ENCODE results near the gene CMTM6.

Gene CMTM6

GRCh38 chr3:32459450-32459849 lies 43.2 kb downstream of the CMTM6 start:
- peaks cover 6% of the 10 kb centered on the region; the same call in 1 of the 2 replicates for H3K36me3 ChIP-seq (ENCODE audit: insufficient read depth, low read length)
- peak overlapping the region; percentile 65 for H3K4me3 ChIP-seq (ENCODE audit: low read length, poor library complexity, severe bottlenecking)
- no peaks in the 10 kb centered on the region for H3K9me2 ChIP-seq (replicated peaks; ENCODE audit: low read depth, low read length)
- no peak overlapping the region for H2AFZ ChIP-seq (ENCODE audit: low read length)
- no peaks in the 10 kb centered on the region for H4K20me1 ChIP-seq (ENCODE audit: insufficient read depth, low read length, poor library complexity, severe bottlenecking)
- no peaks in the 10 kb centered on the region for H3K9me3 ChIP-seq (ENCODE audit: insufficient read depth, low read depth, low read length)
- peaks cover 58% of the 10 kb centered on the region for H3K4me1 ChIP-seq (ENCODE audit: insufficient read depth, low read length, poor library complexity, severe bottlenecking)
- H3K4me2 ChIP-seq (ENCODE audit: low read depth, low read length, poor library complexity, severe bottlenecking): peak overlapping the region; percentile 72
- no peaks in the 10 kb centered on the region for H3K79me2 ChIP-seq (ENCODE audit: insufficient read depth, low read length)
- 0 out of 2 replicates have a peak, but pooled peaks cover 8% of the 10 kb centered on the region for H3F3A ChIP-seq (ENCODE audit: low read depth)
- peak overlapping the region; percentile 42 for H3K9ac ChIP-seq (ENCODE audit: low read depth, low read length, poor library complexity, severe bottlenecking)
- TF ChIP-seq EZH2phosphoT487 (IDR thresholded peaks at IDR 0.05; ENCODE audit: borderline replicate concordance): no peak
- TF ChIP-seq CTCF (conservative IDR thresholded peaks at IDR 0.05; ENCODE audit: low read length): no peak
- no peaks in the 10 kb centered on the region for H3K27me3 ChIP-seq (ENCODE audit: insufficient read depth, low read length, poor library complexity, severe bottlenecking)

- Histone ChIP-seq H3K4me1 (ENCODE audit: insufficient read depth, low read length, poor library complexity, severe bottlenecking) (peaks cover 58% of the 10 kb centered on the region), H3K9ac (ENCODE audit: low read depth, low read length, poor library complexity, severe bottlenecking) (peak overlapping the region; percentile 25)
These were observed 44.6 kb downstream of the CMTM6 start for GRCh38 chr3:32457971-32458471.

GRCh38 chr3:32456429-32457130 lies 46.1 kb downstream of the CMTM6 start:
- no peaks in the 10 kb centered on the region for H3K9me3 ChIP-seq (ENCODE audit: insufficient read depth, low read depth, low read length)
- no peaks in the 10 kb centered on the region for H3K79me2 ChIP-seq (ENCODE audit: insufficient read depth, low read length)
- H3K9ac ChIP-seq (ENCODE audit: low read depth, low read length, poor library complexity, severe bottlenecking): peak overlapping the region; percentile 25
- H3K9me2 ChIP-seq (replicated peaks; ENCODE audit: low read depth, low read length): no peaks in the 10 kb centered on the region
- no peak overlapping the region for H2AFZ ChIP-seq (ENCODE audit: low read length)
- H3K4me1 ChIP-seq (ENCODE audit: insufficient read depth, low read length, poor library complexity, severe bottlenecking): peaks cover 52% of the 10 kb centered on the region
- H4K20me1 ChIP-seq (ENCODE audit: insufficient read depth, low read length, poor library complexity, severe bottlenecking): no peaks in the 10 kb centered on the region
- 0 out of 2 replicates have a peak, but pooled peaks cover 8% of the 10 kb centered on the region for H3F3A ChIP-seq (ENCODE audit: low read depth)
- H3K4me2 ChIP-seq (ENCODE audit: low read depth, low read length, poor library complexity, severe bottlenecking): no peak overlapping the region
- no peak overlapping the region for H3K4me3 ChIP-seq (ENCODE audit: low read length, poor library complexity, severe bottlenecking)
- peaks cover 16% of the 10 kb centered on the region; the same call in 1 of the 2 replicates for H3K36me3 ChIP-seq (ENCODE audit: insufficient read depth, low read length)
- no peak for TF ChIP-seq CTCF (conservative IDR thresholded peaks at IDR 0.05; ENCODE audit: low read length)
- TF ChIP-seq EZH2phosphoT487 (IDR thresholded peaks at IDR 0.05; ENCODE audit: borderline replicate concordance): no peak
- no peaks in the 10 kb centered on the region for H3K27me3 ChIP-seq (ENCODE audit: insufficient read depth, low read length, poor library complexity, severe bottlenecking)

More at GRCh38 chr3:32457971-32458471, 44.6 kb downstream of the CMTM6 start:
- Histone ChIP-seq H4K20me1 (ENCODE audit: insufficient read depth, low read length, poor library complexity, severe bottlenecking) (no peaks in the 10 kb centered on the region), H3K4me3 (ENCODE audit: low read length, poor library complexity, severe bottlenecking) (peak overlapping the region; percentile 36), H3K9me3 (ENCODE audit: insufficient read depth, low read depth, low read length) (no peaks in the 10 kb centered on the region), H3F3A (ENCODE audit: low read depth) (0 out of 2 replicates have a peak, but pooled peaks cover 8% of the 10 kb centered on the region), H3K36me3 (ENCODE audit: insufficient read depth, low read length) (peaks cover 9% of the 10 kb centered on the region; the same call in 1 of the 2 replicates), H3K9me2 (replicated peaks; ENCODE audit: low read depth, low read length) (no peaks in the 10 kb centered on the region), H2AFZ (ENCODE audit: low read length) (peak overlapping the region; percentile 81), H3K4me2 (ENCODE audit: low read depth, low read length, poor library complexity, severe bottlenecking) (peak overlapping the region; percentile 59), H3K79me2 (ENCODE audit: insufficient read depth, low read length) (no peaks in the 10 kb centered on the region), H3K27me3 (ENCODE audit: insufficient read depth, low read length, poor library complexity, severe bottlenecking) (no peaks in the 10 kb centered on the region)
- TF ChIP-seq CTCF (conservative IDR thresholded peaks at IDR 0.05; ENCODE audit: low read length): no peak
- no peak for TF ChIP-seq EZH2phosphoT487 (IDR thresholded peaks at IDR 0.05; ENCODE audit: borderline replicate concordance)
